NCI-H1105 (cell line): ENCODE results near the gene VPS37D.
"Not testable (repeated sequence)": the region's sequence is repeated elsewhere in the genome, so short reads cannot be mapped to it uniquely, and the experiment has no call there.

Source experiments
- DNase-seq: peaks from one replicate; lab custom pipeline; 2025; lab: John Stamatoyannopoulos, UW

The VPS37D gene

DNA sequence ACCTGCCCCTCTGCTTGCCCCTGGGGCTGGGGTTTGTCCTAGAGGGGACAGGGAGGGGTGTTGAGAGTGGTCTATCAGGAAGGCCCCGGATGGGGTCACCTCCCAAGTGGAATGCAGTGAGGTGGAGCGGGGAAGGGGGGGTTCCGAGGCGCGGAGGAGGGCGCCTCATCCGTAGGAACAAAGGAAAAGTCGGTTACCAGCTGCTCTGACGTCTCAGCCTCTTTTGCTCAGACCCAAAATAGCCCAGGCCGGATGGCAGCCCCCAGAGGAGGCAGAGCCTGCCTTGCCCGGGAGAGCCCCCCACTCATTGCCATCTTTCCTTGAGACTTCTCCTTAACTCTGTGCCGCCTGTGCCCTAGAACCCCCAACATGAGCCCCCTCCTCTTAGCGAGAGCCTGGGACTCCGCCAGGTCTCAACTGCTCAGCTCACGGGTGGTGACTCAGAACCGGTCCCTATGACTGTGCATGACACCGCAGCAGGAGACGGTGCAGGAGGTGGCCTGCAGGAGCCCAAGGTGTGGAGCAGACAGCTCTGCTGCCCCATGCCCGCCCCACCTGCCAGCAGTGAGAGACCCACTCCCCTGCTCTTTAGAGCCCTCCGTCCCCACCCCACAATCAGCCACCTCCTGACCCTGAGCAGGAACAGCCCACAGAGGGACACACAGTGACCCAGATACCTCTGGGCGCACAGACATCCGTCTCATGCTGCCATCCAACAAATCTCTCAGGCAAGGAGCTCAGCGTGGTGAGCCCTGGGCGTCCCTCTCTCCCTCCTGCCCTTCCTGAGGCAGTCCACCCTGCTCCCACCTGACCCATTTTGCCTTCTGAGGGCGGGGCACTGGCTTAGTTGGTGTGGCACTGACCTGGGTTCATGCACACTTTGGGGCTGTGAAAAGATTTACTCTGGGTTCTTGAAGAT, 38.8 kb downstream of the VPS37D start:
- no peak for DNase-seq

DNA sequence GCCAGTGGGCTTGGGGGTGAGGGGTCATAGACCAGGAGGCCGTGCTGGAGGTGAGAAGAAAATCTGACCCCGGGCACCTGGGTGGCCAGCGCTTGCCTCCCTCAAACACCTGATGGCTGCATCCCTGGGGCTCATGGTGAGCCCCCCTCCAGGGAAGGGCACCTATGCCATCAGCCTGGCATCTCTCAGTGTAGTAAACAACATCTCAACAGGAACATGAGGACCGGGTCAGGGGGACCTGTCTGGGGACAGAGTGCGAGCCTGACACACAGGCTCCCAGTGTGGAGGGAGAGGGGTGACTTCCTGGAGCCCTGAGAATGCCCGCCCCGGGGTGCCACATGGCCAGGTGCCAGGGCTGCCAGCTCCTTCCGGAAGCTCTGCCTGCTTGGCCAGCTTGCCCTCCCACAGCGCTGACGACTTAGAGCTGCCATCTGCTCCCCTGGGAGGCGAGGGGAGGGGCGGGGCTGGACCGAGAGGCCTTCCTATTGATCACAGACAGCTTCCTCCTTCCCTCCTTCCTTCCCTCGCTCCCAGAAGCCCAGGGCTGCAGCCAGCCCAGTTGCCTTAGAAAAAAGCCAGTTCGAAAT, 39.5 kb downstream of the VPS37D start:
- peak; percentile 44 for DNase-seq

DNA sequence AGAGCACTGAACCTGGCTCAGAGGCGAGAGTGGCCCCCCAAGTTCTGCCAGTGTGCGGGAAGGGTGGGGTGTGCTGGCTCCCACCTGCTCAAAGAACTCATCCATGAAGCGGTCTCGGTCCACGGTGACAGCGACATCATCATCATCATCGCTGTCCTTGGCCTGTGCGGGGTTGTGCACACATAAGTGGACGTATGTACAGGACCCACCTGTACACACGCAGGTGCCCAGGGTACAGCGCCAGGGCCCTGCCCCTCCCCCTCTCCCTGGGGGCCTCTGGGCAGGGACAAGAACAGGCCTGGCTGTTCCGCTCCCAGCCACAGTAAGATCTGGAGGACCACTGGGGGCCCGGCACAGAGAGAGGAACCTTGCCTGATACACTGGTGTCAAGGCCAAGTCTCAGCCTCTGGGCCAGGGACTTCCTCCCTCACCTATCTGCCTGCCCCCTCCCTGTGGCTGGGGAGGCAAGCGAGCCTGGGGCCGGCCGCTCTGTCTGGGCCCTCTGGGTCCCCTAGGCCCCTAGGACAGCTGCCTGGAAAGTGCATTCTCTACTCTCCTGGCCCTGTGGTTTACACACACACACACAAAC, 41.4 kb downstream of the VPS37D start:
- DNase-seq = no peak

DNA sequence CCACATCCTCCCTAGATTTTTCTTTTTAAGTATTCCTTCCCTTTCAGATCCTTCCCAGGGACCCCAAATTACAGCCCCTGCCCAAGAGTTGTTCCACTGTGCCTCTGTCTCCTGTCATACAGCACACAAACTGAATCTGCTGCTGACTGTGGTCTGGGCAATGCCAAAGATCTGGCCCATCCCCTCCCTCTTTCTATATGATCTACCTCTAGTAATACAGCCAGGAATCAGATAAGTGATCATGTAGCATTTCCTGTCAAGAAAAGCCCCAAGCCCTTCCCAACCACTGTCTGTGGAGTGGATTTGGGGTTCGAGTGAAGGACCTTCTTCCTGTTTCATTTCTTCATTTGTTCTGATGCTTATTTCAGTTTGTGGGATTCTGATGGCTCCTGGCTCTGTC, 45.1 kb downstream of the VPS37D start:
- DNase-seq = no peak

DNA sequence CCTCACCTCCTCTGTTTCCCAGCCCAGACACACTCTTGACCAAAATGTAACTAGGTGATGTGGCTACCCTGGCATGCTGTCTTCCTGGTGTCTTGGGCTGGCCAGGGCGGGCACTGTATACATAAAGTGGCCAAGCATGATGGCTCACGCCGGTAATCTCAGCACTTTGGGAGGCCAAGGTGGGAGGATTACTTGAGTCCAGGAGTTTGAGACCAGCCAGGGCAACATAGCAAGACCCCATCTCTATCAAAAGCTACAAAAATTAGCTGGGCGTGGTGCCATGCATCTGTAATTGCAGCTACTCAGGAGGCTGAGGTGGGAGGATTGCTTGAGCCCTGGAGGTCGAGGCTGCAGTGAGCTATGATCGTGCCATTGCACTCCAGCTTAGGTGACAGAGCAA, 45.7 kb downstream of the VPS37D start:
- not testable (repeated sequence) for DNase-seq

DNA sequence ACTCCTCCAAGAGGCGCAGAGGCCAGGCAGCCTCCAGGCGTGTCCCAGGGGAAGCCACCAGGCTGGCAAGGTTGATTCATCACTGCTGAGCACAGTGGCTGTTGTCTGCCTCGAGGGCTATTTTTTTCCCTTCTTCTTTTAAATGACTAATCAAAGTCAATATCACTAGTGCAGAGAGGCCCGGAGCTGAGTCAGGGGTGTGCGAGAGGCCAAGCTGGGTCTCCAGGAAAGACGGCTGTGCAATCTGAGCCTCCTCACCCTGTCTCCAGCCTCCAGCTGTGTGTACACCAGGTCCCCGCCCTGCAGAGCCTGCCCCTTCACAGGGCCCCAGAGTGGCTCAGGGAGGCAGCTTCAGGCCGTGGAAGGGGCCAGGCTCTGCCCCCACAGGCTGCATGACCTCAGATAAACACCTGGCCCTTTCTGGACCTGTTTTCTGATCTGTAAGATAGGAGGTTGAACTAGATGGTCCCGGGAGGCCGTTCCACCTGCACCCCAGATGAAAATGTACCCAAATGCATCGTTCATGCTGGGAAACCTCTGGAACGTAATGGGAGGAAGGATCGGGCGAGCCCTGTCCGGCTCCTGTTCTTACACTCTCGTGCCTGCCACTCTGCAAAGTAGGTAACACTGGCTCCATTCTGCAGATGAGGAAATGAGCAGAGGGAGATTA, 48.2 kb downstream of the VPS37D start:
- no peak for DNase-seq

DNA sequence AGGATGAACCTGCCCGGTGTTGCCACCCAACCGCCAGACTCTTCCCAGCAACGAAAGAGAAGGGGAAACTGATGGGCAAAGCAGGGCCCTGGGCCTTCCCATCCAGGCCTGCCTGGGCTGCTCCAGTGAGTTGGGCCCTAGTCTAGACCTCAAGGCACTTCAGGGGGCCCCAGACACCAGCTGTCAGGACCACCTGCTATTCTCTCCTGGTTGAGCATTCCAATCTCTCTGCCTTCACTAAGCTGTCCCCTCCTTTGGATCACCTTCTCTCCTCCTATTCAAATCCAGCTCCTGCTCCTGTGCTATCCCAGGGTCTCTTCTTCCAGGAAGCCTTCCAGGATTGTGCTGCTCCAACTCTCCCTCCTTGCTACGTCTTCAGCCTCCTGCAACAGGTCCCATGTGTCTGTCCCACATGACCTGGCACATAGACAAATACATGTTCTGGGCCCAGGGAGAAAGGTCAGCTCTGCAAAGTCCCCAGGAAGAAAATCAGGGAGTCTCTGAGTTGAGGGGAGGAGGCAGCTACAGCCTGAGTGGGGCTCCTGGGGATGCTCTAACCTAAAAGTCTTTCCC, 48.8 kb downstream of the VPS37D start:
- no peak for DNase-seq

DNA sequence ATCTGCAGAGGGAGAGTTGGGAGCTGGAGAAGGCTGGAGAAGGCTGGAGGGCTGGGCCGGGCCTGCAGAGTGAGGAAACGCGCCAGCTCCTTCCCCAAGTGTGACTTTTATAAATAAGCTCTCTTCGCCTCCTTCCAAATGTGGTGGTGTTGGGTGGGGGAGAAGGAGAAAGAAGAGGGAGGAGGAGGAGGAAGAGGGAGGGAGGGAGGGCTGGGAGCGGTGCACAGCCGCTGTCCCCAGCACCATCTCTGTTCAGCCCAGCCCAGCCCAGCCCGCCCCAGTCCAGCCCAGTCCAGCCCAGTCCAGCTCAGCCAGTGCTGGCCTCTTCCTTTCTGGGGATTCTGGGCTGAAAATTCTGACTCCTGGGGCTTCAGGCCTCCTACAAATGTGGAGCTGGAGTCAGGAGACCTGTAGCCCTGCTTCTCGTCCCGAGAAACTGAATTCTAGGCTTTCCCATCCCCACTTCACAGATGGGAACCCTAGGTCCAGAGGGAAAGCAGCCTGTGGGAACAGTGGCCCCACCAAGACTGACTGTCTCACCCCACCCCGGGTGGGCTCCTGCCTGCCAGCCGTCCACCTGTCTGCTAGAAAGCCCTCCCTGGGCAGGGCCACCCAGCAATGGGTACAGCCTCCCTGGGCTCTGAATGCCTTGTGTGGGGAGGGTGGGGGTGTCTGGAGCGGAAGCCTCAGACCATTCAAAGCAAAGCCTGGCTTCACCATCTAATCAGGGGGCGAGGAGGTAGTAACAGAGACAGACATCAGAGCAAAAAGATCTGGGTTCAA, 49.6 kb downstream of the VPS37D start:
- DNase-seq = no peak

DNA sequence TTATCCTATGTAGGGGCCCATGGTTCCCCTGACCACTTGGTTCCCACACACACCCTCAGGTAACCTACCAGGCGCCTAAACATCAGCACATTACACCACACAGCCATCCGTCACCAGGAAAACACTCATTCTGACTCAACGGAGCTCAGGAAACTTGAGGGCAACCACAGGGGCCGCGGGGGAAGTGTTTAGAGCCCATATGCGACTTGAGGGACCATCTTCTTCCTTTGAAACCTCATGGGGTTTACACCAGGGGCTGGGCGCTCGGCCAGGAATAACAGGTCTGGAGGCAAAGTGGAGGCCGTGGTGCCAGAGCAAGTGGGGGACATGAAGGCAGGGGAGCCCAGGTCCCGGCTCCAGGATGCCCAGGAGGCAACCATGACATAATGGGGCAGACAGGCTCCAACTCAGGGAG, 50.4 kb downstream of the VPS37D start:
- DNase-seq = no peak

DNA sequence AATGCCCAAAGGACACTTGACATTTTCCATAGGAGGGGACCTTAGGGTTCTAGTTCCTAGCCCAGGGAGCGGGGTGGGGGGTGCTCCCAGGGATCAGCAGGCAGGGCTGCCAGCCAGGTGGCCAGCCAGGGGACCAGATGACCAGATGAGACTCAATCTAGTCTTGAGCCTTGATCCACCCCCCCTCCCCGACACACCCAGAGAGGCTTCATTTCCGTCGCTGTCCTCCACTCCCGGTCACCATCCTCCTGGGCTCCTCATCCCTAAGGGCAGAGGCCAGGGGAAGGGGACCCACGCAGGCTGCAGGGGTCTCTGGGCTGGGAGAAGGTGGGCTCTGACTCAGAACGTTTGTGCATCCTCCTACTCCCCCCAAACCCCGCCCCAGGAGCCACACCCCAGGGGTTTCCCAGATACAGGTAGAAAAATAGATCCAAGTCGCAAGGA, 50.8 kb downstream of the VPS37D start:
- DNase-seq = no peak

DNA sequence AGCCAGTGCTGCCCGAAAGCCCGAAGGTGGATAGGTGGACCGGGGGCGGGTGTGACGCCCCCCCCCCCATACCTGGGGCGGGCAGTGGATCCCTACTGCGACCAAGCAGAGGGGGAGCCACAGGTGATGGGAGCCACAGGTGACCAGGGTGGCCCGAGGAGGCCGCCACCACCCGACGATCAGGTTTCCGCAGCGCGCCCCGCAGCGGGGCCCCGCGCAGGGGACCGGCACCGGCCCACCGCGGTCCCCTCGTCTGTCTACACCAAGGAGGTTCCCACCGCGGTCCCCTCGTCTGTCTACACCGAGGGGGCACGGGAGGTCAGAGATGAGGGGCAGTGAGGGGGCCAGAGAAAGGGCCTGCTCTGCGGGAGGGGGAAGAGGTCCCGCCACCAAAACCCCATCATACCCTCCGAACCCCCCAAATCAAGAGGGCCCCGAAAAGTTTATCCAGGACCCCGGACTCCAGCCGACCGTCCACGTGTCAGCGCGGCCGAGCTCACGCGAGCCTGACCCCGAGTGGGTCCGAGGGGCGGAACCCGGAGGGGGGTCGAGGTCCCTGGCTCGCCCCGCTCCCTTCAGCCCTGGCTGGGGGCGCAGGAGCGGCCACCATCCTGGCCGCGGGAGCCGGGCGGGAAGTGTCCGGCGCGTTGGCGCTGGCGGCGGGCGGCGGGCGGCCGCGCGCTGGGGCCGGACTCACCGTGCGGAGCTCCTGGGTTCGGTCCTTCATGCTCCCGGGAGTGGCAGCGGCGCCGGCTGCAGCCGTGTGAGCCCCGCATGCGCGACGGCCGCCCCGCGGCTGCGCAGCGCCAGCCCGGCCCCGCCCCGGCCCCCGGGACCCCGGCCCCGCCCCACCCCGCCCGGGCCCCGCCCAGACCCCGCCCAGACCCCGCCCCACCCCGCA, 51.5 kb downstream of the VPS37D start, which contains the start of gene STX1A:
STX1A (minus strand) TSS at position 765 of the 901 bp plus-strand sequence; CDS start at position 727, 38 bp downstream.
- peak; percentile 64 for DNase-seq

DNA sequence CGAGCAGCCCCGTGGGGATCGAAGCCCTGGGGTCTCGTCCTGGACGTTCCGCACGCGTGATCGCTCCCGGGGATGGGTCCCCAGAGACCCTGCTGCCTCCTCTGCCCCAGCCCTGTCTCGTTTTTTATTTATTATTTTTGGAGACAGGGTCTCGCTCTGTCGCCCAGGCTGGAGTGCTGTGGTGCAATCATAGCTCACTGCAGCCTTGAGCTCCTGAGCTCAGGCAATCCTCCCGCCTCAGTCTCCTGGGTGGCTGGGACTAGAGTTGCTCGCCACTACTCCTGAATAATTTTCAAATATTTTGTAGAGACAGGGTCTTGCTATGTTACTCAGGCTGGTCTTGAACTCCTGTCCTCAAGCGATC, 52.2 kb downstream of the VPS37D start:
- no peak for DNase-seq

DNA sequence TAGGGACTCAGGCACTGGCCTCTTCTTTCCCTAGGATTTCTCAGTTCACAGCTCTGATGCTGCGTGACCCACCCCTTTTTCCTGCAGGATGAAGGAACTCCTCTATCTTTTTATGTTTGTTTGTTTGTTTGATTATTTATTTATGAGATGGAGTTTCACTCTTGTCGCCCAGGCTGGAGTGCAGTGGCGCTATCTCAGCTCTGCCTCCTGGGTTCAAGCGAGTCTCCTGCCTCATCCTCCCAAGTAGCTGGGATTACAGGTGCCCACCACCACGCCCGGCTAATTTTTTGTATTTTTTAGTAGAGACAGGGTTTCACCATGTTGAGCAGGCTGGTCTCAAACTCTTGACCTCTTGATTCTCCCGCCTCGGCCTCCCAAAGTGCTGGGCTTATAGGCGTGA, 52.8 kb downstream of the VPS37D start:
- DNase-seq = not testable (repeated sequence)

DNA sequence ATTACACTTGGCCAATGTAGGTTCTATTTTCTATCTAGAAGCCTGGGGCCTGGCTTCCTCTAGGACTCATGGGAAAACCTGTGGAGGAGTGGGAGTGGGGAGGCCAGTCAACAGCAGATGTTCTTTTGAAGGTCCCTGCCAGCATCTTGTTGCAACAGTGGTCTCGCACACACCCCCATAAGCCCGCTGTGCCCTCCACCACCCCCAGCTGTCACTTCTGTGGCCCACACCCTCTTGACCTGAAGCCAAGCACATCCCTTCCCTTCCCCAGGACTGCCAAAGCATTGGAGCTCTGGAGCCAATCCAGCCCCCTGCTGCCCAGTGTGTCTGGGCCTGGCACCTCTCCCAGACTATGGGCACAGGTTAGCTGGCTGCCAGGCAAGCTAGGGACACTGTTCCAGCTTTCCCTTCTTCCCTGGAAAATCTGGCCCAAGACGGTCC, 53.8 kb downstream of the VPS37D start:
- peak; percentile 32 for DNase-seq
